Left colon (tissue), 2 donors: ENCODE data around the gene NOD2. TPM values are rescaled to one million over a fixed set of nuclear protein-coding genes. Genes with fewer than 3 reads are reported as not detected.

Experiments
- ATAC-seq: fragments of 200-7000 bp; cut with Tn5 transposase; one replicate; pipeline ENCODE4 v1.9.1; 2020; ENCODE audit warnings: mild to moderate bottlenecking, moderate library complexity
- DNase-seq, 2 donors: peaks; one replicate each; pipeline ENCODE4 v3.0.0-alpha.2; 2020
- intact Hi-C, 2 donors: fragments of 100-400 bp; cut with DNase I in 1 of 2; cut with micrococcal nuclease in 1 of 2; formaldehyde crosslinking; loops; one replicate each; pipeline versions ENCODE4 v1.11.2 to v1.14.0; 2022; cut with DNase I, micrococcal nuclease
- total RNA-seq, 2 donors: library from RNA; stranded (reverse); fragmentation: NEBNext Ultra II Directional; extraction: Animal tissue kit (Norgen Biotek cat#: 25700); gene quantifications; one replicate each; pipeline ENCODE4 v1.2.1, GENCODE V29; 2021
- donor health status: DM: no; HTN: no; CAD: no.
- donor health status: DM: yes; HTN: yes; CAD: no.

Gene NOD2
- total RNA-seq, 2 donors from 2014 or later: 0.61 to 0.98 TPM

- DNase-seq: no peak
- peak; percentile 24 for ATAC-seq
- intact Hi-C loops: loop anchor here (5.0 to 10.0 kb wide), 3 partner anchors 293 to 643 kb away; partner anchors contain the start of gene CNEP1R1 (in 1 of the 2)
Observed at GRCh38 chr16:50667497-50668367, 25.7 kb upstream of the NOD2 start.

GRCh38 chr16:50668368-50669008, 24.9 kb upstream of the NOD2 start:
- intact Hi-C loops: loop anchor here (5.0 to 10.0 kb wide), 3 partner anchors 294 to 644 kb away; partner anchors contain the start of gene CNEP1R1 (in 1 of the 2)
- ATAC-seq (peak; percentile 14), DNase-seq (no peak)

- intact Hi-C loops: loop anchor here (5.0 to 10.0 kb wide), 4 partner anchors 135 to 645 kb away; partner anchors contain the start of gene CNEP1R1 (in 1 of the 2)
- ATAC-seq (no peak), DNase-seq (no peak)
Observed at GRCh38 chr16:50669741-50670140, 23.7 kb upstream of the NOD2 start.

- intact Hi-C loops: loop anchor here in 1 of 2 donors (10.0 kb wide), 1 partner anchor 134 kb away; no protein-coding TSS in a partner anchor
- ATAC-seq: no peak
- no peak for DNase-seq
Observed at GRCh38 chr16:50670476-50670875, 22.9 kb upstream of the NOD2 start.

- ATAC-seq: peak; percentile 37
- intact Hi-C loops: loop anchor here in 1 of 2 donors (10.0 kb wide), 1 partner anchor 133 kb away; no protein-coding TSS in a partner anchor
- no peak for DNase-seq
Observed at GRCh38 chr16:50671644-50672260, 21.7 kb upstream of the NOD2 start.

GRCh38 chr16:50673496-50674275, 19.7 kb upstream of the NOD2 start:
- intact Hi-C loops: loop anchor here in 1 of 2 donors (10.0 kb wide), 1 partner anchor 131 kb away; no protein-coding TSS in a partner anchor
- ATAC-seq: no peak
- no peak for DNase-seq

GRCh38 chr16:50674831-50675230, 18.6 kb upstream of the NOD2 start:
- intact Hi-C loops: loop anchor here in 1 of 2 donors (10.0 kb wide), 1 partner anchor 130 kb away; no protein-coding TSS in a partner anchor
- ATAC-seq (no peak), DNase-seq (no peak)

GRCh38 chr16:50675686-50676610, 17.5 kb upstream of the NOD2 start:
- ATAC-seq (no peak), DNase-seq (no peak)
- intact Hi-C loops: loop anchor here in 1 of 2 donors (10.0 kb wide), 1 partner anchor 129 kb away; no protein-coding TSS in a partner anchor

- ATAC-seq (no peak), DNase-seq (no peak)
- intact Hi-C loops: loop anchor here in 1 of 2 donors (10.0 kb wide), 1 partner anchor 128 kb away; no protein-coding TSS in a partner anchor
Observed at GRCh38 chr16:50676684-50677225, 16.7 kb upstream of the NOD2 start.

- DNase-seq (no peak), ATAC-seq (no peak)
- intact Hi-C loops: loop anchor here in 1 of 2 donors (10.0 kb wide), 1 partner anchor 127 kb away; no protein-coding TSS in a partner anchor
Observed at GRCh38 chr16:50677351-50677750, 16.1 kb upstream of the NOD2 start.

GRCh38 chr16:50678531-50678930, 14.9 kb upstream of the NOD2 start:
- no peak for DNase-seq
- no peak for ATAC-seq
- intact Hi-C loops: loop anchor here in 1 of 2 donors (10.0 kb wide), 1 partner anchor 126 kb away; no protein-coding TSS in a partner anchor

- DNase-seq (no peak), ATAC-seq (no peak)
Observed at GRCh38 chr16:50679266-50679665, 14.1 kb upstream of the NOD2 start.

GRCh38 chr16:50679676-50680555, 13.5 kb upstream of the NOD2 start:
- intact Hi-C loops: loop anchor here in 1 of 2 donors (10.0 kb wide), 1 partner anchor 125 kb away; no protein-coding TSS in a partner anchor
- DNase-seq: no peak
- no peak for ATAC-seq

More at GRCh38 chr16:50679266-50679665, 14.1 kb upstream of the NOD2 start:
- intact Hi-C loops: loop anchor here in 1 of 2 donors (10.0 kb wide), 1 partner anchor 126 kb away; no protein-coding TSS in a partner anchor

- ATAC-seq (no peak), DNase-seq (no peak)
- intact Hi-C loops: no loop called here
Observed at GRCh38 chr16:50680556-50680893, 12.9 kb upstream of the NOD2 start.

- intact Hi-C loops: no loop called here
- DNase-seq (peak in 1 of 2 donors; percentile 52), ATAC-seq (peak; percentile 40)
Observed at GRCh38 chr16:50681021-50681885, 12.2 kb upstream of the NOD2 start, which contains the start of gene SNX20. SNX20 (minus strand) TSS chr16:50681312; CDS start chr16:50677526, 3,786 bp downstream.
